CD1c-positive myeloid dendritic cell (primary cell): ENCODE data around the gene OTUD4.

Experiments used
- DNase-seq: peaks from one replicate; pipeline ENCODE4 v3.0.0-alpha.2; 2016; ENCODE audit errors: extremely low spot score

Gene OTUD4

DNA sequence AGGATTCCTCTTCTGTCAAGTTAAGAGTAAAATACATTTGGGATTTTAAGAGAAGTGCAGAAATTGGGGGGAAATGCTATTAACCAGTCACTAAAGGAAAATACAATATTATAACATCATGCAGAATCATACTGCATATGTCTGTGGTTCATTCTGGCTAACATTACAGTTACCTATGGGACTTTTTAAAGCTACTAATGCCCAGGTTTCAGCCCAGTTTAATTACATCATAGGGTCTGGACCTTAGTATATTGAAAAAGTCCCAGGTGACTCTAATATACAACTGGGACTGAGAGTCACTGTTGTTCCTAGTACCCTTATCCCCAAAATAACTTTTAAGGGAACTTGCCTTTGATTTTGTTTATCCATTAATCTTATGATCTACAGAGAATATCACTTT, 72.3 kb downstream of the OTUD4 start:
- DNase-seq, result no peak

DNA sequence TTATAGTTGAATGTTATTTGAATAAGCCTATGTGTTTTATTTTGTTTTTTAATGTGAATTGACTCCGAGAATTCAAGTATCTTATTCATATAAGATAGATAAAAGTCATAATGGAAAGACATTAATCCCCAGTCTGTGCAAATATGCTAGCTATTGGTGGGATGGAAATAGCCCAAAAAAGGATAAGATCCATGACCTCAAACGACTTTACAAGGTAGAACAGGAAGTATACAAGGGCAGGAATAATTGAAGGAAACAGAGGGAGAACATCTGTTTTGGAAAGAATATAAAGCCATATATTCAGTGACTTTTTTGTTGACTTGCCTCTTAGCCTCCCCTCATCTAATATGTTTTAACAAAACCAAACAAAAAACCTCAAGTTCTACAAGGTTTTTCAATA, 73.3 kb downstream of the OTUD4 start:
- no peak for DNase-seq

DNA sequence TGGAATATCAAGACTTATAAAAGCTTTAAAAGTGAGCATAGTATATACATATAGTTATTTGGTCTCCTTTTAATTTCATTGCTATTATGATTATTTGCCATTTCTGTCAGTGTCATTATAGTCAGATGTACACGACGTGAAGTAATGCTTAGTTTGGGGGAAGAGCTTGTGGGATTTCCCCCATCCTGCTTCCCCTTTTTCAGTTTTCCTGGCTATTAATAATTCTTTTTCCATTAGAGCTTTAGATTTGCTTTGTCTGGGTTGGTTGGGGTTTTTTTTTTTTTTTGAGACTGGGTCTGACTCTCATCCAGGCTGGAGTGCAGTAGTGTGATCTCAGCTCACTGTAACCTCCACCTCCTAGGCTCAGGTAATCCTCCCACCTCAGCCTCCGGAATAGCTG, 76.9 kb downstream of the OTUD4 start:
- DNase-seq, result peak; percentile 60

DNA sequence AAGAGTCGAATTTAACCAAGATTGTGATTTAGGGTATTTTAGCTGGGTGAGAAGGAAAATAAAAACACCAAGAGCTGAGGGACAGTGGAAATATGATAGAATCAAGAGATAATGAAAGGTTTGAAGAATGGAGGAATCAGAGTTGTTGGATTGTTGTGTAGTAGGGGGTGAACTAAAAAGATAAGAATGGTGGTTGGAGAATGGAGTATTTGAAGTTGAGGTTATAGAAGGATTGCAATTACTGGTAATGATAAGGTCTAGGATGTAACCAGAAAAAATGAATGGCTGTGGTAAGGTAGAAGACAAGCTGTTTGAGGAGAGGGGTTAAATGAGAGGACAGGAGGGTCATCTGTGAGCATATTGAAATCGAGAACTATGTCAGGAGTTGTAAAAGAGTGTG, 77.8 kb downstream of the OTUD4 start:
- no peak for DNase-seq

DNA sequence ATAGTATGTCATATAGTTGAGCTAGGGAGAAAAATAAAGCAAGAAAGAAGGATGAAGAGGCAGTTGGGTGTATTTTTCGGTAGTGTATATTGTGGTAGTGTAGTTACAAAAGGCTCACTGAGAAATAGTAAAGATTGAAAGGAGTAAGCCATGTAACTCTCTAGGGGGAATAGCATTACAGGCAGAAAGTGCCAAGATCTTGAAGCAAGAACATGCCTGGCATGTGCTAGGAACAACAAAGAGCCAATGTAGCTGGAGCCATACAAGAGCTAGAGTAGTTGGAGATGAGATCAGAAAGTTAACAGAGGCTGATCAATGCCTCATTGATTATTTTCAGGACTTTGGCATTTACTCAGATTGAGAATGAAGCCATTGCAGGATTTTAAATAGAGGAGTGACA, 79.3 kb downstream of the OTUD4 start:
- no peak for DNase-seq

DNA sequence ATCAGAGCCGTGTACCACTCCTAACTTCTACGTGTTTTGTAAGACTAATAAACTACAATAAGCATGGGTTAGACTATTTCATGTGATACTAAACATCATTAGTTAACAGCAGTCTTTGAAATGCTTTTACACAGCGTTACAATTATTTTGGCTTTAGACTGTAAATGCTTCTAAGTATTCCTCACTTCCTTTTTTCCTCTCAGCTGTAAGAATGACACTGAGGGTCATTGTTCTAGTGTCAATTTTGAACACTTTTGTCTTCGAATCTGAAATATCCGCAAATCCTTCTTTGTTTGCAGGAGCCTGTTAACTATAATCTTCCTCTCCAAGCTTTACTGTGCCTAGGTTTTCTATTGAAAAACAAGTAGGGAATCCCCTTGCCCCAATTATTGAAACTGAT, 80.7 kb downstream of the OTUD4 start:
- peak; percentile 32 for DNase-seq

DNA sequence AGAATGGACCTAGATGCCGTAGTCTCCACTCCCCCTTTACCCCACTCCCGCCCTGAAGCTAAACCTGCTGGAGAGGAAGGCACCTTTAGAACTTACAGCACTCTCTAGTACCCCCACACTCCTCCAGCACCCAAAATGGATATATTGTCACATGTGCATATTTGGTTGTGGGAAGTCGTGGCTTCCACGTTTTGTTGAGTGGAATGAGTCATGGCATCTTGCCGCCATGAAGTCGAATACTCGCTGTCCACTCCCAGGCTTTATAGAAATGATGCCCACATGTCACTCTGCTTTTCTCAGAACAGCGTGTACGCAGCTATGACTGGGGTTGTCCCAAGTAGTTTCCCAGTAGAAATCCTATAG, 81.7 kb downstream of the OTUD4 start:
- DNase-seq, result peak; percentile 87

DNA sequence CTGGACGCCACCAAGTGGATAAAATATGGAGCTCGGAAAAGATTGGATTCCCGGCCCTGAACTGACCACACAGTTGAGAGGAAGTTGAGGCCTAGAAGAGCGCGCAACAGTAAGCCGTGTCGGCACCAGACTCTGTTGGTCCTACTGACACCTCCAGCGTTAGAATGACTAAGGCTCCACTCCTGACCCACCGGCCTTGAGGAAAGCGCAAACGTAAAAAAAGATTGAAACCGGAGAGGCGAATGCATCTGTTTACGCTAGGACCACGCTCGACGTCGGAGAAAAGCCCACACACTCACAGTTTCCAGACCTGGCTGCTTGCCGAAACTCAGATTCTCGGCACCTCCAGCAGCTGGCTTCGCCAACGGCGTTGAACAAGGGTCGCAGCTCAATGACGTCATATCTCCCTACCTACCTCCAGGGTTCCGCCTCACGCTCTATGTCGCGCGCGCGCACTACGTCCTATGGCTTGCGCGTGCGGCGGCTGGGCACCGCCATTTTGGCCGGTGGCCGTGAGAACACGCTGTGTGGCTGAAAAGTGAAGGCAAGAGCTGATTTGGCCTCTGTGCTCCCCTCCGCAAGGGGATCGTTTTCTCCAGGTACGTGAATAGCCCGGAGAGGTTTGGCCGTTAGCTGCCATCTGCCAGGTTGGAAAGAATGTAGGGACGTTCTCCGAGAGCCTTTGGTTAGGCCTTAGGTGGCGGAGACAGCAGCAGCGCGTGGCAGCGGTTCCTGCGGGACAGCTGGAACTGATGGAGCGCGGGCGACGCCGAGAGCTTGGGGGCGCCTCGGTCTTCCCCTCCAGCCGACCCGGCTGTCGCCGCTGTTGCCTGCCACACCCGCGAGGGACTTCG, 82.3 kb downstream of the OTUD4 start, which contains the start of the genes ABCE1 and ANAPC10:
TSS of gene ABCE1 (plus strand) at position 491 of the 854 bp plus-strand sequence. CDS start 6,102 bp downstream, outside the sequence.
TSS of gene ANAPC10 (minus strand) at position 376 of the 854 bp plus-strand sequence. CDS start 2,097 bp downstream, outside the sequence.
- DNase-seq, result peak; percentile 99

DNA sequence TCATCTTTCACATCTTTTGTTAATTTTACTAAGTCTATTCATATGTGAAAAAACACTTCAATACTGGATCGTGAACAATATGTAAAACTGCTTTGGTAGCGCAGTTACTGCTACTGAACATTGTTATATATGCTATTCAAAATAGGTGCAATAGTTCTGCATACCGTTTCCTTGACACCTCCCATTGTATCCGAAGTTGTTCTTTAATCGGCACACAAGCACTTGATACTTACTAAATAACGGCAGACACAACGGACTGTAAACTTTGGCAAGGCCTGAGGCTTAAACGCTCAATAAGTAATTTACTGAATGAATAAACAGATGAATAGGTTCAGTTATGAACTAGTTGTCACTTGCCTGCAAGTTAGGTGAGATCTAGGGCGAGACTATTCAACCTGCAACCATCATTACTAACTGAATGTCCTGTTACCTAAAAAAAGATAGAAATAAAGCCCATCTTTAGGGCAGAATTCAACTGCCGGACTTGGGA, 83.0 kb downstream of the OTUD4 start:
- DNase-seq, result no peak

DNA sequence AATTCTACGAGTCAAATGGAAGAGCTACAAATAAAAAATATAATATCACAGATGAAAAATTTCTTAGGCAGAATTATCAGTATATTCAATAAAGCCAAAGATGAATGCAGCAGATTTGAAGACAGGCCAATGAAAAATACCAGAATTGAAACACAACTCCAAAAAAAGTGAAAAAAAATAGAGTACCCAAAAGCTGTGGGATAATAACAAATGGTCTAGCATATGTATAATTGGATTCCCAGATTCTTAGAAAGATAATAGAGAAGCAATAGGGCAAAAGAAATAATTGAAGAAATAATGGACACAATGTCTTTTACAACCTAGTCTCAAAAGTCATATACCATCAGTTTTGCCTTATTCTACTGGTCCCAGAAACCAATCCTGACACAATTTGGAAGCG, 86.8 kb downstream of the OTUD4 start:
- no peak for DNase-seq

DNA sequence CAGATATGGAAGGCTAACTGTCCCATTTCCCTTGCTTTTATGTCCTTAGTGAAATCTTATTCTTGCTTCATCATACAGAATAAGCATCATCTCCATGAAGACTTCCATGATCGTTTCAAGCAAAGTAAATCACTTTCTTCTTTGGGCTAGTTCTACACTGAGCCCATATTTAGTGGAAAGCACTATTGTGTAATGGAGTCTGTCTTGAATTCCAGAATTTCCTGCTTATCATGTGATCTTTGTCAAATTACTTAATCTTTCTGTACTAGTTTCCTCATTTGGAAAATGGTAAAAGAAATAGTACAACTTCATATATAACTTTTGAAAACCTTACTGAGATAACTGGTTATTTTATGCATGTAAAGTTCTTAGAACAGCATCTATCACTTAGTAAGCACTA, 90.0 kb downstream of the OTUD4 start:
- peak; percentile 17 for DNase-seq

DNA sequence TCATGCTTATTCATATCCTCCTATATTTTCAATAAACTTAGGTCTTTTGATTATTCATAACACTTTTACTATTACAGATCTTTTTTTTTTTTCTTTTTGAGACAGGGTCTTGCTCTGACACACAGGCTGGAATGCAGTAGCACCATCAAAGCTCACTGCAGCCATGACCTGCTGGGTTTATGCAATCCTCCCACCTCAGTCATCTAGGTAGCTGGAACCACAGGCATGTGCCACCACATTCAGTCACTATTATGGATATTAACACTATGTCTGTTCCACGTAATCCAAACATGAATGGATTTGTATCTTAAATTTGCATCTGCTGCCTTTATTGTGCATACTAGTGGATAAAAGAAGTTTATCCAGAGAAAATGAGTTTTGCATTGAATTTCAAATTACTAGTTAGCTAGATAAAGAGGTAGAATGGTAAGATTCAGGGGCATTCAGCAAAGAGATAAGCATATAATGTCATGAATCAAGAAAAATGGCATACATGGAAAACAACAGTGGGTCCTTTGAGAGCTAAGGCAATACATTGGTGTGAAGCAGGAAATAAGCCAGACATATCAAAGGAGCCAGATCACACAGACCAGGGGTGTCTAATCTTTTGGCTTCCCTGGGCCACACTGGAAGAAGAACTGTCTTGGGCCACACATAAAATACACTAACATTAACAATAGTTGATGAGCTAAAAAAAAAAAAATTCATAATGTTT, 96.3 kb downstream of the OTUD4 start:
- DNase-seq, result no peak
